GM12874 (cell line): ENCODE results near the gene ZNF334.

ENCODE experiments used
- CTCF ChIP-seq: IDR thresholded peaks from 2 replicates; pipeline ENCODE4 v1.5.1; 2011; ENCODE audit warnings: low read depth, mild to moderate bottlenecking, control low read depth, low read length, moderate library complexity; ENCODE audit not compliant: insufficient read depth

Gene ZNF334

GRCh38 chr20:46463852-46464251 lies 49.5 kb downstream of the ZNF334 start:
- no peak for TF ChIP-seq CTCF

- no peak for TF ChIP-seq CTCF
These were observed 51.6 kb downstream of the ZNF334 start for GRCh38 chr20:46461808-46462207.

GRCh38 chr20:46458866-46459750 lies 54.3 kb downstream of the ZNF334 start:
- TF ChIP-seq CTCF = no peak

- TF ChIP-seq CTCF = no peak
These were observed 56.9 kb downstream of the ZNF334 start for GRCh38 chr20:46456255-46457028.

- no peak for TF ChIP-seq CTCF
These were observed 57.6 kb downstream of the ZNF334 start for GRCh38 chr20:46455729-46456128.
